ENCODE measurements around the gene KIFAP3.

- TF ChIP-seq POLR2A (IDR thresholded peaks at IDR 0.05; ENCODE audit: low read length), result no peak
- no peak for TF ChIP-seq GATA1 (IDR thresholded peaks at IDR 0.05; ENCODE audit: low read depth, low read length)
Measured at GRCh38 chr1:169899519-169900217, 174.8 kb downstream of the KIFAP3 start.

All from erythroblast (primary cell).